HG02884 (cell line): ENCODE data around the gene ZC2HC1B.
"Not testable (repeated sequence)": the region's sequence is repeated elsewhere in the genome, so short reads cannot be mapped to it uniquely, and the experiment has no call there.

ENCODE experiments used
- ATAC-seq: cut with Tn5 transposase; IDR thresholded peaks from one replicate; pipeline ENCODE4 v1.9.1; 2021; ENCODE audit warnings: mild to moderate bottlenecking, moderate library complexity; ENCODE audit not compliant: unreplicated experiment

ZC2HC1B gene

GRCh38 chr6:143864234-143864633, at the start of gene ZC2HC1B:
Gene ZC2HC1B (plus strand): TSS chr6:143864474. CDS start chr6:143864540, 66 bp downstream.
- ATAC-seq = no peak

GRCh38 chr6:143817621-143818020, 46.7 kb upstream of the ZC2HC1B start:
- no peak for ATAC-seq

GRCh38 chr6:143821359-143821758, 42.9 kb upstream of the ZC2HC1B start:
- ATAC-seq = no peak

GRCh38 chr6:143822584-143823024, 41.7 kb upstream of the ZC2HC1B start:
- ATAC-seq = no peak

DNA sequence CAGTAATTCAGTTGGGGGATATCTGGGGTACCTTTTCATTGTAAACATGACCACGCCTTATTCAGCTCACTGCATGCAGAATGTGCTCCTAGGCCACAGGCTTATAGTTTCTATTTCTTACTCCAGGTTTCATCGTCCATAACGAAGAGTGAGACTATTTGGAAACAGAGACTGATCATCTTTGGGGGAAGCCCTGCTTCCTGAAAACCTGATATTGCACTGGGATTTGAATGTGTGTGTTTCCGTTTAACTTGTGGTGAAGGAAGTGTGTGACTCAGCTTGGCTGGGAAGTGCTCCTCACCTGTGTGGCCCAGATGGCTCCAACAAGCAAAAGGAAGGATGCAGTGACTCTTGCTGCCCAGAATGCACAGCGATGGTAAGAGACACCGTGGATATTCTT, 40.7 kb upstream of the ZC2HC1B start:
- no peak for ATAC-seq

DNA sequence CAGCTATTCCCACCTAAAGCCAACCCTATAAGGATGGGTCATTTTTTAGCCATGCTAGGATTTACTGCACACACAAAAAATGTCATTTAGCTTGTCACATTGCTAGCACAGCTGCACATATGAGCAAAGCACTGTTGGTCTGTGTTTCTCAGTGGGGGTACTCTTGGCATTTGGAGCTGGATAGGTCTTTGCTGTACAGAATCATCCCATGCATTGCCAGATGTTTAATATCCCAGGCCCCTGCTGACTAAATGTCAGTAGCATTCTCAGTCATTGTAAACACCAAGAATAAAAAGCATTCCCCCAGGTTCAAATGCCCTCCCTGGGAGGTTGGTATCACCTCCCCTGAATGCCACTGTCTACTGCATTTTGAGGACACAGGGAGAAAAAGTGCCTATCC, 35.7 kb upstream of the ZC2HC1B start:
- ATAC-seq = no peak

DNA sequence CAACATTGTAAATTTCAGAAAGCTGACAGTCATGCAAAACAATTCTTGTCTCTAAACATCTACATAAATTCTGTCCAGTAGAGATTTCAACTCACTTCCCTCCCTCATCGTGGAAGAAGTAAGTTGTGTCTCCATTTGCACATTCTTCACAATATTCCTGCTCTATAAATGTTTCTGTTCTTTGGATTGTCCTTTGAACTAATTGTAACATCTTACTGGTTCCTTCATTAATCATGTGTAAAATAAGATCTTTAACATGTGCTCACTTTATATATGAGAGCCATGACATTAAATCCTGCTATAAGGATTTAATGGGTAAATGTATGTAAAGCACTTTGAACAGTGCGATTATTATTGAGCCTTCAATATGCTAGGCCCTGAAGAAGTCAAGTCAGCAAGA, 28.1 kb upstream of the ZC2HC1B start:
- no peak for ATAC-seq

DNA sequence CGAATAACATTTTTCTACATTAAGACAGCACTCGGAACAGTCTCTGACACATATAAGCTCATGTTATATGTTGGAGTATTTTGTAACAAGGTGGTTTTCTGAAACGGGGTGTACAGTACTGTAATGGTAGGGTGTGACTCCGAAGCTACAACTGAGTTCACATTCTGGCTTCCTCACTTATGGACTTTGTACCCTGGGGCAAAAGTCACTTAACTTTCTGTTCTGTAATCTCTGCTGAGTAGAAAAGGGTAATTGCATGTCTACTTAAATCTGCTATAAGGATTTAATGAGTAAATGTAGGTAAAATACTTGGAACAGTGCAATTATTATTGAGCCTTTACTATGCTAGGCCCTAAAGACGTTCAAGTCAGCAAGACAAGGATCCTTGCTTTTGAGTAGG, 25.9 kb upstream of the ZC2HC1B start:
- no peak for ATAC-seq

GRCh38 chr6:143839196-143839595, 25.1 kb upstream of the ZC2HC1B start:
- no peak for ATAC-seq

- no peak for ATAC-seq
Observed at GRCh38 chr6:143840595-143841265, 23.5 kb upstream of the ZC2HC1B start.

DNA sequence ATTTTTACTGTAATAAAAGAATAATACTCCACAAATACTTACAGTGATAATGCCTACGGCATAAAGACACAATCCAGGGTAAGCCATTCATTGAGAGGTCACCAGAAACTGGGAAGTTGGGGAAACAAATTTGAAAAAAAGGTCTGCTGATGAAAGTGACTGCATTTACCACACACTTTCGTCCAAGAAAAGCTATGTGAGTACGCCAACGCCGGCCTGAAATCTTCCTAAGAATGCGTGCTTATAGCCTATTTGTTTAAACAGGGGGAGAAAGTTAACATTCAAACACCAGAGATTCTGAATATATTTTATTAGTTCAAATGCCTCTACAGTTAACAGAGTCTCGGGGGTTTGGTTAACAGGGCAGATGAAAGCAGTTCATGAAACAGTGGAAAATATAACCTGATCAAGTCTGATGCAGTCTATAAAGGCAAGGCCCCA, 21.8 kb upstream of the ZC2HC1B start:
- no peak for ATAC-seq

DNA sequence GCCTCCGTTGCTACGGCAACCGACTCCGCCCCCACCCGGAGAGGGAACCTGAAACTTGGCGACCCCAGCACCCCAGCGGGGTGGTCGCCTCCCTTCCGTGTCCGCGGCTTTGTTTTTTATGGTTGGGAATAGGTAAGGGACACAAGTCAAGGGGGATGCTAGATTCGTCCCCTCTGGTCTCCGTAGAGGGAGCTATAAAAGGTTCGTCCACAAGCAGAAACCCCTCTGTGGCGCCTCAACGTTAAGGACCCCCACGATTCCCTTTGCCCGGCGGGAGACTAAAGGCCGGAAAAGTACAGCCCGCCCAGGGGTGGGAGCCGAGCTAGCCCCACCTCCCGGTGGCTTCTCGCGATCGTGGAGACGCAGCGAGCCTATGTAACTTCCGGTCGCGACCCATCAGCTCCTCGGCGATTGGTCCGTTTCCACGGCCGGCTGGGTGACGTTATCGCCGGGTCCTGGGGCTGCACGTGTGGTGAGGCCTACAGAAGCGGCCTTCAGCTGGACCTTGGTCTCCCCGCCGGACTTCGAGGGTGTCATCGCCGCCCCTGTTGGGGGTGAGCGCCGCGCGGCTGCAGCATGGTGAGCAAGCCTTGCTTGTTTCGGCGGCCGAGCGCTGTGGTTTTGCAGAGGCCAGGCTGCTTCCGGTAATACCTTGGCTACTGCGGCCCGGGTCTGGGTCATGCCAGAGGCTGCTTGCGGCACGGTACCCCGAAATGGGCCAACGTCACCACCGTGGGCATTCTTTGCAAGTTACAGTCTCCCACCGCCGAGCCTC, 21.2 kb upstream of the ZC2HC1B start, which contains the start of gene LTV1:
LTV1 (plus strand) TSS at position 437 of the 775 bp plus-strand sequence; CDS start at position 577, 140 bp downstream.
- ATAC-seq = peak; percentile 99

- peak; percentile 7 for ATAC-seq
Observed at GRCh38 chr6:143843677-143843999, 20.6 kb upstream of the ZC2HC1B start.

DNA sequence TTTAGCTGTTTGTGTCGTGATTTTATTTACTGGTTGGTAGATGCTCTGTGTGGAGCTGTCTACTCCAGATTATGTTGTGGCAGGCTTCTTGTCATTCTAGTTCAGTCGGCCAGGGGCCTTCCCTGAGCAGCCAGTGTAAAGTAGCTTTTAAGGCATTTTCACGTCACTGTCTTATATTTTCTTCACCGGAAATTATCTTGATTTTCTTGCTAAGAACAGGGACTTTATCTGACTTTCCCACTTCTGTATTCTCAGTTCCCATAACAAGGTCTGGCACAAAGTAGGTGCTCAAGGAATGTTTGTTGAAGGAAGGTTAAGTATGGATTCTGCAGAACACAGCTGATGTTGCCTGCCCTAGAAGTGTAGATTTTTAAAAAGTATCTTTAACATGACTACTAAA, 20.3 kb upstream of the ZC2HC1B start:
- no peak for ATAC-seq

- no peak for ATAC-seq
Observed at GRCh38 chr6:143845033-143845432, 19.2 kb upstream of the ZC2HC1B start.

- not testable (repeated sequence) for ATAC-seq
Observed at GRCh38 chr6:143851706-143852105, 12.6 kb upstream of the ZC2HC1B start.

- not testable (repeated sequence) for ATAC-seq
Observed at GRCh38 chr6:143855057-143855456, 9.2 kb upstream of the ZC2HC1B start.

- ATAC-seq = not testable (repeated sequence)
Observed at GRCh38 chr6:143856762-143857161, 7.5 kb upstream of the ZC2HC1B start.

DNA sequence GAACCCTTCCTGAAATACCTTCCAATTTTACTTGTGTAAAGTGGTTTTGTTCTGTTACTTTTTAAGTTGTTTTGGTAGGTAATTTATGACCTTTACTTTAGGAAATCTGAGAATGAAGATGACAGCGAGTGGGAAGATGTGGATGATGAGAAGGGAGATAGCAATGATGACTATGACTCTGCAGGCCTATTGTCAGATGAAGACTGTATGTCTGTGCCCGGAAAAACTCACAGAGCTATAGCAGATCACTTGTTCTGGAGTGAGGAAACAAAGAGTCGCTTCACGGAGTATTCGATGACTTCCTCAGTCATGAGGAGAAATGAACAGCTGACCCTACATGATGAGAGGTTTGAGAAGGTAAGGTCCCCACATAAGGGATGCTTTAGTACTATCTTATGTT, 6.6 kb upstream of the ZC2HC1B start:
- ATAC-seq = no peak

GRCh38 chr6:143859891-143860660, 4.2 kb upstream of the ZC2HC1B start:
- ATAC-seq = no peak

DNA sequence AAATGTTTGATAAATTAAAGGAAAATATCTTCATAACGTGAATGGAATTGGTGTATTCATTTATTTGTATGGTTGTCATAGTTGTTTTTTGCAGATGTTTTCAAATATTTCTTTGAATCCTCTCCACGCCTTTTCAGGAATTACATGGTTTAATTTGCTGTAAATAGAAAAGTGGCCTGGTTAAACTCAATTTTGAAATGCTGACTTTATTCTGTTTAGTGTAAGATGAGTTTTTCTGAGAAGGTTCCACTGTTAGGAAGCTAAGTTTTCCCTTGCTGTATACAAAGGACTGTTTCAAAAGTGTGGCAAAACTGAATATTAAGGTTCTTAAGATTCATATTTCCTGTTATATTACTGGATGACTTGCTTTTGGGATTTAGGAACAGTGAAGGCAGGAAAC, 503 bp upstream of the ZC2HC1B start:
- ATAC-seq = no peak
